Lung (tissue), 12 donors: ENCODE results near the gene MYRFL. TPM values are rescaled to one million over a fixed set of nuclear protein-coding genes. Genes with fewer than 3 reads are reported as not detected.

Source experiments
- ATAC-seq: fragments of 200-7000 bp; cut with Tn5 transposase; one replicate; pipeline ENCODE4 v1.9.1; 2020; ENCODE audit warnings: moderate number of reproducible peaks; ENCODE audit not compliant: insufficient read depth, low FRiP score
- DNase-seq, 3 donors: peaks; one replicate each; pipeline ENCODE4 v3.0.0-alpha.2; 2013 to 2017
- H3K27ac ChIP-seq, 2 donors: one replicate each; pipeline ENCODE4 v1.5.1; 2013; ENCODE audit warnings: mild to moderate bottlenecking in 2 of 2, moderate library complexity in 2 of 2, control low read depth in 1 of 2, inconsistent platforms in 1 of 2, low read depth in 1 of 2, low read length in 1 of 2
- H3K27me3 ChIP-seq, 3 donors: one replicate each; pipeline ENCODE4 v1.5.1; 2013; ENCODE audit warnings: low read length in 2 of 3; ENCODE audit not compliant: control insufficient read depth in 3 of 3, insufficient read depth in 3 of 3
- H3K36me3 ChIP-seq, 4 donors: one replicate each; pipeline ENCODE4 v1.5.1; 2013; ENCODE audit warnings: low read length in 4 of 4, mild to moderate bottlenecking in 1 of 4, moderate library complexity in 1 of 4; ENCODE audit not compliant: control insufficient read depth in 4 of 4, insufficient read depth in 4 of 4
- H3K4me1 ChIP-seq, 5 donors: one replicate each; pipeline ENCODE4 v1.5.1; 2013; ENCODE audit warnings: low read length in 5 of 5, mild to moderate bottlenecking in 2 of 5, moderate library complexity in 1 of 5; ENCODE audit not compliant: control insufficient read depth in 5 of 5, insufficient read depth in 5 of 5
- H3K4me3 ChIP-seq: one replicate; pipeline ENCODE4 v1.5.1; 2013; ENCODE audit warnings: mild to moderate bottlenecking, control low read depth, moderate library complexity
- H3K9ac ChIP-seq, 2 donors: one replicate each; pipeline ENCODE4 v1.5.1; 2013; ENCODE audit warnings: low read length in 2 of 2, control low read depth in 1 of 2; ENCODE audit not compliant: insufficient read depth in 1 of 2
- H3K9me3 ChIP-seq, 4 donors: one replicate each; pipeline ENCODE4 v1.5.1; 2013; ENCODE audit warnings: low read length in 3 of 4, mild to moderate bottlenecking in 1 of 4, moderate library complexity in 1 of 4; ENCODE audit not compliant: control insufficient read depth in 4 of 4, insufficient read depth in 3 of 4
- WGBS, 2 donors: extraction: QIAGEN DNeasy Blood & Tissue Kit; methylation state at CpG; one replicate each; pipeline ENCODE4 v1.1.7; 2013; 5-methylcytosine and 5-hydroxymethylcytosine counted together
- polyA plus RNA-seq, 2 donors: library from polyadenylated mRNA; stranded (reverse); fragments of 200-250 nt; gene quantifications; one replicate each; pipeline ENCODE4 v1.2.1, GENCODE V29; 2013
- total RNA-seq, 2 donors: library from RNA; depleted of rRNA in 1 of 2; stranded (reverse); fragments of >200 nt in 1 of 2; gene quantifications; one replicate each; pipeline ENCODE4 v1.2.1, GENCODE V29; 2014 to 2021
- TF ChIP-seq, protein P1 (sequence below): IDR thresholded peaks from 2 replicates; pipeline ENCODE4 v1.5.1; 2012; ENCODE audit warnings: mild to moderate bottlenecking; ENCODE audit errors: control extremely low read depth, extremely low read depth
- donor health status: control.
- donor health status: control.
- donor health status: Bipolar disorder and iron deficiency.
- donor health status: healthy.
- donor health status: DM: yes; HTN: yes; CAD: no.

MYRFL gene
- total and polyA plus RNA-seq, 4 donors = 0.03 to 1.9 (median 0.15) TPM

DNA sequence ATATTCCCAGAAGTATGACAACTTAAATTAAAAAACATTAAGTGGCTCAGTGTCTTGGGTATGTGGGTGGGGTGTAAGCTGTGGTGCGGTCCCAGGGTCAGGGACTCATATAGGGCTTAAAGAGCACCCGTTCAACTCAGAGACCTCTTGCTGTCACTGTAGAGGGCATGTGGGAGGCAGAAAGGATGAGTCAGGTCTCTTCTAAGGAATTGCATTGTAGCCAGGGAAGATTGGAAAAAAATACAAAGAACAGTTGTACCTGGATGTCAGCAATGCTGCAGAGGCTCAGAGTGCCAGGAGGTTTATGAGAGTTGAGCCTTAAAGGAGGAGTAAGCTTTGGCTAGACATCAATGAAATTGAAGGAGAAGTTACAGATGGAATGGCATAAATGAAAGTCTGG, 104.1 kb downstream of the MYRFL start:
- 78 to 93% methylated on average over 2 of the region's 2 CpGs for WGBS, 2 donors
- no peak overlapping the region for H3K9ac ChIP-seq
- ATAC-seq (no peak), DNase-seq (peak in 1 of 3 donors; percentile 17)
- peaks cover 0 to 34% (median 16%) of the 10 kb centered on the region in 5 donors for H3K4me1 ChIP-seq
- H3K9me3 ChIP-seq = no peaks in the 10 kb centered on the region
- H3K36me3 ChIP-seq = no peaks in the 10 kb centered on the region
- TF ChIP-seq, protein P1, sequence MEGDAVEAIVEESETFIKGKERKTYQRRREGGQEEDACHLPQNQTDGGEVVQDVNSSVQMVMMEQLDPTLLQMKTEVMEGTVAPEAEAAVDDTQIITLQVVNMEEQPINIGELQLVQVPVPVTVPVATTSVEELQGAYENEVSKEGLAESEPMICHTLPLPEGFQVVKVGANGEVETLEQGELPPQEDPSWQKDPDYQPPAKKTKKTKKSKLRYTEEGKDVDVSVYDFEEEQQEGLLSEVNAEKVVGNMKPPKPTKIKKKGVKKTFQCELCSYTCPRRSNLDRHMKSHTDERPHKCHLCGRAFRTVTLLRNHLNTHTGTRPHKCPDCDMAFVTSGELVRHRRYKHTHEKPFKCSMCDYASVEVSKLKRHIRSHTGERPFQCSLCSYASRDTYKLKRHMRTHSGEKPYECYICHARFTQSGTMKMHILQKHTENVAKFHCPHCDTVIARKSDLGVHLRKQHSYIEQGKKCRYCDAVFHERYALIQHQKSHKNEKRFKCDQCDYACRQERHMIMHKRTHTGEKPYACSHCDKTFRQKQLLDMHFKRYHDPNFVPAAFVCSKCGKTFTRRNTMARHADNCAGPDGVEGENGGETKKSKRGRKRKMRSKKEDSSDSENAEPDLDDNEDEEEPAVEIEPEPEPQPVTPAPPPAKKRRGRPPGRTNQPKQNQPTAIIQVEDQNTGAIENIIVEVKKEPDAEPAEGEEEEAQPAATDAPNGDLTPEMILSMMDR = no peak
- no peaks in the 10 kb centered on the region for H3K27me3 ChIP-seq
- H3K4me3 ChIP-seq = no peak overlapping the region
- H3K27ac ChIP-seq = no peak overlapping the region

DNA sequence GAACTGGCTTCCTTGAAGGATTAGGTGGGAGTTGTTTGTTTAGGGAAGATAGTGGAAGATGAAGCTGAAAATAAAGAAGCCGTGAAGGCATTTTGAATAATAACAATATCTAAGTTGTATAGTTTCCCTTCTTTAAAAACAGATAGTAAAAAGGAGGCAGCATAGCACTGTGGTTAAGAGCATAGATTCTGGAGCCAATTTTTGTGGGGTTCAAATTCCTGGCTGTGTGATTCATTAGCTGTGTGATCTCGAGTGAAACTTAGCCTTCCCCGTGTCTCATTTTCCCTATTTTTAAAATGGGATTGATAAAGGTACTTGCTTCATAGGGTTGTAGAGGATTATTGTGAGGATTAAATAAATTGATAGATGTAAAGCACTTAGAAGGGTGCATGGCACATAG, 104.5 kb downstream of the MYRFL start:
- 69 to 78% methylated on average over 3 of the region's 3 CpGs for WGBS, 2 donors
- no peak for DNase-seq
- no peak for ATAC-seq
- TF ChIP-seq, protein P1 = no peak
- Histone ChIP-seq H3K4me3 (no peak overlapping the region), H3K27ac (no peak overlapping the region), H3K9me3 (peaks cover 0 to 2% (median 0%) of the 10 kb centered on the region in 4 donors), H3K9ac (no peak overlapping the region), H3K27me3 (no peaks in the 10 kb centered on the region), H3K4me1 (peaks cover 0 to 34% (median 16%) of the 10 kb centered on the region in 5 donors), H3K36me3 (no peaks in the 10 kb centered on the region)

DNA sequence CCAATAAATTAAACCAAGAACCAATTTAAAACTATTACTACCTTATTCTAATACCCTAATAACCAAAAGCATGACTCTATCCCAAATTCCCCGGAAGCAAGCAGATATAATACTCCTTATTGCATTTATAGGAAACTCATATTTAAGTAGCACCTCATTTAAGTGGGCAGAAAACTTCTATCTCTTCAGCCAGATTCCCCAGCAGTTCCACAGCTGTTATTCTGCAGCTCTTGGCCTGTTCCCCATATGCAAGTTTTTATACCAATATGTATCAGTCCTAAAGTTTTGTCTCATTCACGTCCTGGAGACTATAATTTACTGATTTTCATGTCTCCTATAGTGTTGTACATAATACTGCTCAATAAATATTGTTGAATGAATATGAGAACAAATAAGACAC, 106.5 kb downstream of the MYRFL start:
- WGBS, 2 donors = 56 to 71% methylated on average over 2 of the region's 2 CpGs
- no peaks in the 10 kb centered on the region for H3K36me3 ChIP-seq

More for the DNA sequence above, 106.5 kb downstream of the MYRFL start:
- Histone ChIP-seq H3K4me1 (peaks cover 0 to 53% (median 29%) of the 10 kb centered on the region in 5 donors), H3K27ac (no peak overlapping the region), H3K4me3 (no peak overlapping the region), H3K9me3 (peaks cover 0 to 2% (median 0%) of the 10 kb centered on the region in 4 donors), H3K27me3 (no peaks in the 10 kb centered on the region), H3K9ac (no peak overlapping the region)
- ATAC-seq (no peak), DNase-seq (peak; percentile 55 to 85 (median 76))
- TF ChIP-seq, protein P1 = no peak
